ENCODE data around the gene XRN2.

The XRN2 gene

DNA sequence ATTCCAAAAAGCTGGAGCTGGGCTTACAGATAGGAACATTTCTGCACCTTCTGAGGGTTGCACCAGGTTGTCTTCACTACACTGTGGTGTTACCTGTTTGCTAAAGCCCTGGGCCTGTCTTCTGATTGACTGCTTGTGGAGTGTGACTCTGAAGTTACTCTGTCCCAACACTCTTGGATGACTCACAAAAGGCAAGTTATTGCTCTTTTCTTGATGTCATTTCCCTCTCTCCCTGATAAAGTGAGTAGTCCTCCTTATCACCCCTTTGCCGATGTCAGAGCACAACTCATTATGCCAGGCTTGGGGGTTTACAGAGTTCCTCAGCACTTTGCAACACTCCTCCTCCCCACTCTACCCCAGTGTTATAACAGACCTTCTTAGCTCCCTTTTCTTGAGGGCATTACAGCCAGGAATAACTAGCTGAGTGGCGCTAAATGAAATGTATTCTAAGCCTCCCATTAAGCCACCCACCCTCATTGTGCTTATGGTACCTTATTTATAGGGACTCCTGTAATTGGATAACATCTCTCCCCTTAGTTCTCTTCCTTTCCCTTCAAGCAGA is 130.3 kb downstream of the XRN2 start:
- DNase-seq: no peak

GRCh38 chr20:21435576-21435975 is 132.4 kb downstream of the XRN2 start:
- no peak for DNase-seq

GRCh38 chr20:21436205-21436604 is 133.1 kb downstream of the XRN2 start:
- DNase-seq: no peak

DNA sequence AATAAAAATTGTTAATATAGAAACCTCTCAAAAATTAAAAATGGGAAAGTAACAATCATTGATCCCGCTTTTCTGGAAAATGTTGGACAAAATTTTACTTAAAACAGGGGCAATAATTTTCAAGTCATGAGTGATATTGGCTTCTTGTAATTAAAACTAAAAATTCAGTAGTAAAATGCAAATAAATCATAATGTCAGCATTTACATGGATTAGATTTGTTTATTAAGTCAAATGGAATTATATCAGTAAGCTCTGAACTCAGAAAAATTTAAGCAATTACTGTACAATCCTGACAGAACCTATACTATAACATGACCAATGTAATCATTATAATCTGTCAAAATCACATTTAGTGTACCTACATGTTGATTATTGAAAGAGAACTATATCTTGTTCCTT is 134.1 kb downstream of the XRN2 start:
- no peak for DNase-seq

- DNase-seq: no peak
Observed at GRCh38 chr20:21437816-21438215, 134.7 kb downstream of the XRN2 start.
